SH-SY5Y (cell line): ENCODE data around the gene KRTAP10-7.

Experiments
- GATA2 ChIP-seq: IDR thresholded peaks from 2 replicates; pipeline ENCODE4 v1.6.1; 2011; ENCODE audit warnings: mild to moderate bottlenecking, low read depth, low read length
- GATA3 ChIP-seq: IDR thresholded peaks from 2 replicates; pipeline ENCODE4 v1.6.1; 2011; ENCODE audit warnings: low read depth, mild to moderate bottlenecking, low read length, moderate library complexity

Gene KRTAP10-7

DNA sequence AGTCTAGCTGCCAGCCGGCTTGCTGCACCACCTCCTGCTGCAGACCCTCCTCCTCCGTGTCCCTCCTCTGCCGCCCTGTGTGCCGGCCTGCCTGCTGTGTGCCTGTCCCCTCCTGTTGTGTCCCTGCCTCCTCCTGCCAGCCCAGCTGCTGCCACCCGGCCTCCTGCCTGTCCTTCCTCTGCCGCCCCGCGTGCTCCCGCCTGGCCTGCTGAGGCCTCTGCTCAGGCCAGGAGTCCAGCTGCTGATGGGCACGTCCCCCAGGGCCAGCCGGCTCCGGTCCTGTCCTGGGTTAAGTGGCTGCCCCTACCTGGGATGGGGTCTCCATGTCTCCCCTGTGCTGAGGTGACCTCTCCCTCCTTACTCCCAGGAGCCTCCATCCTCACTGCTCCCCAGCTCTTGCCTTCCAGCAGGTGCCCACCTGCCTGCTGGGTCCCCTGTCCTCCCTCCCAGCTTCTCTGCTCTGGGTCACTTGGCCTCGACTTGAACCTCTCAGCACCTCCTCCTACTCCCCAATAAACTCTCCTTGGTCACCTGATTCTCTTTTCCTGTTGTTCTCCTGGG lies 12.4 kb downstream of the KRTAP10-7 start:
- TF ChIP-seq GATA2 (no peak), GATA3 (no peak)

DNA sequence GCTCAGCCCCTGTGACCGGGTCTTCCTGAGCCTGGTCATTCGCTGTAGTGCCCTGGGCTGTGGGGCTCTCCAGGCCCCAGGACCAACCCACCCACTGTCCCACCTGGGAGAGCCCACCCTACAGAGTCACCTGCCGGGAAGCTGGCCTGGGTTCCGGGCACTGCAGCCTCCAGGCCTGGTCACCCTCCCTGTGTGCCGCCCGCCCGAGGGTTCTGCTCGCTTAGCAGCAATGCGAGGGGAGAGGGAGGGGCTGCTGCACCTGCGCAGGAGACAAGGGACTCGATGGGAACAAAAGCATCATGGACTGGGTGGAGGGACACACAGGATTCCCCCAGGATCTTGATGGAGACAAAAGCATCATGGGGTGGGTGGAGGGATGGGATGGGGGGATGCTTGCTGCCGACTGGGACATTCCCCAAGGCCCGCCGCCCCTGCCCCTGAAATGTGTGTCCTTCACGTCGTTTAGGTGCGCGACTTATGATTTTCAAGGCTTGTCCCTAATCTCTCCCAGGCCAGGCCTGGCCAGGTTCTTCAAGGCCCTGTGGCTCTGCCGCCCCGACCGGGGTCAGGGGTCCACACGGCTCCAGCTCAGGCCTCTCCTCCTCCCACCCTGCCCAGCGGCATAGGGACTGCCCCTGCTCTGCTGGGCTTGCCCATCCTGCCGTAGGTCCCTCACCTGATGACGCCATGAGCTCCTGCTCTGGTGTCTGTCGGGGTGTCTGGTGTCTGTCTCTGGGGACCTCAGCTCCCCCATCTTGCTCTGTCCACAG lies 13.2 kb downstream of the KRTAP10-7 start:
- no peak for TF ChIP-seq GATA3
- no peak for TF ChIP-seq GATA2

DNA sequence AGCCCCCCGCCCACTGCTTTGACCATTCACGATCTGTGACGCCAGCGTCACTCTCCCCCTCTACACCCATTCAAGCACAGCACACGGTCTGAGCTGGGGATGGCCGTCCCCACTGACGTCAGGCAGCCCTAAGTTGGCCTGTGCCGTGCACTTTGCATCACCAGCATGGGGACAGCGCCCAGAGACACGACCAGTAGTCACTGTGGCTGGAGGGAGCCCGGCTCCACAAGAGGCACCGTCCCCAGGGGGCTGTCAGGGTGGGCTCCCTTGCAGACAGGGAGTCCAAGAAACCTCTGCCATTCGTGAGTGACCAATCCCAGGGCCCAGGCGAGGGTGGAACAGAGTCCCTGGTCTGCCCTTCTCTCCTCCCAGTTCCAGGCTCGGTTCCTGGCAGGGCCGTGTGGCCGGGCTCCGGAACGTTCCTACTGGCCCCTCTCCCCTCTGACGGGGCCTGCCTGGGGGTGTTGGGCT lies 13.8 kb downstream of the KRTAP10-7 start:
- TF ChIP-seq GATA2 (no peak), GATA3 (no peak)

DNA sequence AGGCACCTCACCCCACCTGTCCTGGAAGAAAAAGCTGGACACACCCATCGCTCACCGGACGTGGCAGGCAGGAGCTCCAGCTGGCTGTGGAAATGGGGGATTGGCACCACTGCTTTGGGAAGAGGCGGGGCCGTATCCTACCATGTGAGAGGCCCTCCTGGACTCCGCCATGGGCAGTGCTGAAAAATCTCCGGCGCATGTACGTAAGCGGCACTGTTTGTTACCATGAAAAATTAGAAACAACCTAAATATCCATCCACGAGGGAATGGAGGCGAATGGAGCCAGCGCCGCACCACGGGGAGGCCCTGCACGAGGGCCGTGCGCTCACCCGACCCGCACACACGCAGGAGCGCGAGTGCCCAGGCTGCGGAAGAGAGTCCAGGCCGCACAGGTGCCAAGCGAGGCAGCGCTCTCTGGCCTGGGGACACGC lies 14.6 kb downstream of the KRTAP10-7 start:
- TF ChIP-seq GATA3 = no peak
- no peak for TF ChIP-seq GATA2

DNA sequence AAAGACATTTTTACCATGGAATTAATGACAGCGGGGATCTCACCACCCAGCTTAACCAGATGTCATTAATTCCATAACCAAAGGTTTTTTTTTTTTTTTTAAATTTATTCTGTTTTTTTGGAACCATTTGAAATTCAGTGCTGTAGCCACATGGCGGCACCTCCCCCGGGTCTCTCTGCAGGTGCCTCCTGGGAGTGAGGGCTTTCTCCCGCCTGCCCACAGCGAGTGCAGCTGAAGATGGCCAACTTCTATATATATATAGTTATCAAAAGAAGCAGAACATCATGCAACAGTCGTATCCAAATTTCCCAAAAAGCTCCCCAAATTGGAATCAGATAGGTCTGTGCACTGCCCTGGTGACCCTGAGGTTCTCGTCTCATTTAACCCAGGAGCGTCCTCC lies 15.1 kb downstream of the KRTAP10-7 start:
- no peak for TF ChIP-seq GATA3
- TF ChIP-seq GATA2 = no peak

DNA sequence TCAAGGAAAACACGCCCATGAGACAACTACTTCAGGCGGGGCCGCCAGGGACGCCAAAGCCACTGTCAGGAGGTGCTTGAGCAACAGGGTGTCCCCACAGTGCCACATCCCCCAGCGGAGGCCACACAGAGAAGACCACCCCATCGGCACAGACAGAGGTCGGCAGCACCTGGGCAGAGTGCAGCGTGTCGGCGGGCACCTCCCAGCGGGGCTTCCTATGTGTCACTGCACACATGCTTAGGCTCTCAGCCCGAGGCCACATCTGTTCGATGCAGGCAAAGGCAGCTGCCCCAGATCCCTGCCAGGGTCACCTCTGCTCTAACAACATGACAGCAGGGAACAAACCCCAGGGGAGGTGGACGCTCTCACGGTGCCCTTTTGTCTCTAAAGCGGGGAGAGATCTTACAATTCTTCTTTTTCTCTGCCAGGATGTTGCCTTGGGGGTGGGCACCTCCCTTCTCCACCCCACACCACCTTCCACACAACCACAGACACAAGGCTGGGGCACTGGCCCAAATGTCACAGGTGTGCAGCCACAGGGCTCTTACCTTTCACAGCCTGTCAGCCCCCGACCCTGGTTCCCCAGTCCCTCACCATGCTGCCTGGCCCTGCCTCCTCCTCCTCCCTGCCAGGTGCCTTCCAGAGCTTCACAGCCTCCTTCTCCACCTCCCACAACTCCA lies 15.7 kb downstream of the KRTAP10-7 start:
- TF ChIP-seq GATA3 = no peak

DNA sequence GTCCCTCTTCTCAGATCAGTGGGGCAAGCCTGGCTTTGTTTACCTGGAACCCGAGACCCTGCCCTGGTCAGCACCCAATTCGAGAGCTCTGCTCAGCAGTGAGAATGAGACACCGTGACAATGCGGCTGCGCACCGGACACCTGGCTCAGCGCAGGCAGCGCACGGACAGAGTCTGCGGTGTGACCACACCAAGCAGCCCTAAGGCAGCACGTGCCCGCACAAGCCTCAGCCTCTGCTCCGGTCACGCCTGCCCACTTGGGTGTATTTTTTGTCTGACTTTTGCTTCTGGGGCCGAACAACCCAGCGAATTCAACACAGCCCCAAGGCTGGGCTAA lies 16.2 kb downstream of the KRTAP10-7 start:
- TF ChIP-seq GATA2 = no peak
- TF ChIP-seq GATA3 = no peak

DNA sequence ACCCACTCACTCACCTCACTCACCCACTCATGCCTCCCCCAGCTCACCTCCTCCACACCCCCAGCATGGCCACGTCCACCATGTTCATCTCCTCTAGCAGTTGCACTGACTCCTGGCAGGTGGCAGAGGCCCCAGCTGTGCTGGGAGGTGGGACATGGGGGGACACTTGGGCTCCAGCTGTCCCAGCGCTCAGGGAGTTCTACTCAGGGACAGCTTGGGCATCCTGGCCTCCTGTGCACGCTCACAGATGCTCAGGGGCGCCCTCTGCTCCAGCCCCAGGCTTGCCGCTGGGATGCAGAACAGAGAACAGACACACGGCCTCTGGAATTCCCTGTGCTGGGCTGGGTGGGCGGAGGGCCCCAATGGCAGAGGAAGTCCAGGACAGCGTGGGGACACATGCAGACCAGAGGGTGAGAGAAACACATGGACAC lies 16.7 kb downstream of the KRTAP10-7 start:
- TF ChIP-seq GATA3 (no peak), GATA2 (no peak)

DNA sequence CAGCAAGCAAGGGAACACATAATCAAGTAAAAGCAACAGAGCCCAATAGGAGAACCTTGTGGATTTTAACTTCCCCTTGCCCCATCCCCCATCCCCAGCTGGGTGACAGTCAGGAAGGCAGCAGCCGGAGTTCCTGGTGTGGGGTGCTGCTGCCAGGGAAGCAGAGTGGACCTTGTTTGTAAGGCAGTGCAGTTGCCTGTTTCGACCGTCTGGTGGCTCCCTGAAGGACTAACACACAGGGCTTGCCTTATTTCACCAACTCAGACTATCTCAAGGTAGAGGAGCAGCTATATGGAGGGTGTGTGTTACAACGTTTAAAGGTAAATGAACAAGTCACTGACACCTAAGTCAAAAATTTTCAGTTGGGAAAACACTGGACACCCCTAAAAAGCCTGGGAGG lies 18.1 kb downstream of the KRTAP10-7 start:
- no peak for TF ChIP-seq GATA2
- no peak for TF ChIP-seq GATA3

DNA sequence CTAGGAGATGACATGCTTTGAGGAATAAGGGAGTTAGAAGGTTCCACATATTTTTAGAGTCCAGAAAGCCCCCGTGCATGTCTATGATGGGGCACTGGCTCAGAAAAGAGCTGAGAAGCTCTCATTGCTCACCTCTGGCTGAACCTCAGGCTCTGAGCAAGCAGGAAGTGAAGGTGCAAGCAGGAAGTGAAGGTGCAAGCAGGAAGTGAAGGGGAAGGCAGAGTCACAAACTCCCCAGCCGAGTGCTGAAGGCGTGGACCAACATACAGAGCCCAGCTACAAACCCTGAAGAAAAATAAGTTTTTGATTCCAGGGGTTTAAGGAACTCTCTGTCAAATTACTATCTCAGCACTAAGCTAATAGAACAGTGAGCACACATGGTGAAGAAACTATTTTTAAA lies 18.5 kb downstream of the KRTAP10-7 start:
- TF ChIP-seq GATA3 (no peak), GATA2 (no peak)

DNA sequence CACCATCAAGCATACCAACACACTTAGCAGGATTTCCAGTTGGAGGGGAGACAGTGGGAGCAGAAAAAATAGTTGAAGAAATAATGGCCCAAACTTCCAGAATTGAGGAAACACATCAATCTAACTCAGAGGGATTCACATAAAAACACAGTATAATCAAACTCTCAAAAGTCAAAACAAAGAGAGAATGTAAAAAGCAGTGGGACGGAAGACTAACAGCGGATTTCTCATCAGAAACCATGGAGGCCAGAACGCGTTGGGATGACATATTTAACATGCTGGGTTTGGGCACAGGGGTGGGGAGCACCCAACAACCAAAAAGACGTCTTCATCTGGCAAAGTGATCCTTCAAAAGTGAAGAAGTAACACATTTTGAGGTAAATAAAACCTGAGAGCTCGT lies 19.5 kb downstream of the KRTAP10-7 start:
- TF ChIP-seq GATA3 (no peak), GATA2 (no peak)

DNA sequence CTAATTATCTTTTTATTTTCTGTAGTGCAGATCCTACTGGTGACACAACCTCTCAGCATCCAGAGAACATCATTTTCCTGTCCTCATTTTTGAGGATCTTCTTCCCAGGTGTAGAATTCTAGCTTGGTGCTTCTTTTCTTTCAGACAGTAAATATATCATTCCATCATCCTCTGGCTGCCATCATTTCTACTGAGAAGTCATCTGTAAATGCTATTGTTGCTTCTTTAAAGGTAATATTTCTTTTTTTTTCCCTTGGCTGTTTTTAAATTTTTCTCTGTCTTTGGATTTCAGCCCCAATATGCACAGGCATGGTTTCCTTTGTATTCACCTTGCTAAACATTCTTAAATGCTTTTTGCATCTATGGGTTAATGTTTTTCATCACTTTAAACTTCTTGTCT lies 23.2 kb downstream of the KRTAP10-7 start:
- no peak for TF ChIP-seq GATA3
- no peak for TF ChIP-seq GATA2

DNA sequence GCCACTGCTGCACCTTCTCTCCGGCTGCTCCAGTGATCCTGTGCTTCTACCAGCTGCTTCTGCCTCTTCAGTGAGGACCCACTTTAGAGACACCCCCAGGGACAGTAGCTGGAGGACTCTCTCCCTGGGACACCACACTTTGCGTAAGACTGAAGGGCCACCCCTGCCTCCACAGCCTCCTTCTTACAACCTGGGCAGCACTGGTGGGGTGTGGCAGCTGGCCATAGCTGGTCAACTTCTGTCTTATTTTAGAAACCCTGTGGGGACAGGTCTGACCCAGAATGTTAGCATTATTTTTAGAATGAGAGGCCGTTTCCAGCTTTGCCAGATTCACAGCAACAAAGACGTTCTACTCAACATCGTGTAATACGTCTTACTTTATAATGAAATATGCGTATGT lies 25.4 kb downstream of the KRTAP10-7 start:
- TF ChIP-seq GATA3 = no peak
- TF ChIP-seq GATA2 = no peak

DNA sequence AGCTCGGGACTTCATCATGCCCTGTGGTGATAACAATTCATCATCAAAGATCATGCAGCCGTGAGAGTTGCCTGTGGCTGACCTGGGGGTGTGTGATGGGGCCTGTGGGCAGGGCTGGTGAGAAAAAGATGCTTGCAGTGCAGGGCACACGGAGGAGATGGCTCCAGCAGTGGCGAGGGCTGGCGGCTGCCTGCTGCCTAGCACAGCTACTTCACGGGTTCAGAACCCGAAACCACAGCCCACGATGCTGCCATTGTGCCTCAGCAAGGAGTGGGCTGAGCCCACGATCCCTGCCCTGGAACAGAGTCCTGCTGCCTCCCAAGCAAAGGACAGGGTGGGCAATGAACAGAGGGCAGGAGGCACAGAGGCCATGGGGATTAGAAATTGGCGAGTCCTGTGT lies 25.9 kb downstream of the KRTAP10-7 start:
- no peak for TF ChIP-seq GATA2

DNA sequence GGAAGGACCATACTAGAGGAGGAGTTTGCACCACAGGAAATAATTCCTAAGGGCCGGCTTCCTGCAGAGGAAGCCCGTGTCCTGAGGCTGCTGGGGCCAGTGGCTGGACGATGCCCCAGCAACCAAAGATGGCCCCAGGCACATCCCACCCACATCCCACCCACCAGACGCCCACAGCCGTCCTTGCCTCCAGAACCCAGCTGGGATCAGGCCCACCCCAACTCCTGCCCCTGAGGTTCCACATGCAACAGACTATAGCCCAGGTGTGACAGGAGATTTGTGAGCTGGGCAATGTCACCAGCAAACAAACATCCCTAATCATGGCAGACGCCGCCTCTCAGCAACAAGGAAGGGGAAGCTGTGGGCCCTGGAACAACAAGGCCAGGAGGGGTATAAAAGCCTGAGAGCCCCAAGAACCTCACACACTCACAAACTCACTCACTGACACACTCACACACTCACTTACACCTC lies 26.3 kb downstream of the KRTAP10-7 start, which contains the start of gene KRTAP10-9:
KRTAP10-9 (plus strand) TSS at position 421 of the 471 bp plus-strand sequence. CDS start 79 bp downstream, outside the sequence.
- TF ChIP-seq GATA2 (no peak), GATA3 (no peak)
